Heart left ventricle (tissue), 13 donors: Measurements from ENCODE around the gene QKI.

ENCODE experiments used
- POLR2A ChIP-seq, 2 donors: fragments of 450-650 bp; IDR thresholded peaks; one replicate each; pipeline ENCODE4 v1.6.1; 2017; ENCODE audit warnings: antibody characterized with exemption in 2 of 2, mild to moderate bottlenecking in 2 of 2, moderate library complexity in 2 of 2
- TF ChIP-seq, protein P1 (sequence below), 12 donors: fragments of 200-600 bp; sonication (generic) in 4 of 12; IDR thresholded peaks; one replicate each; pipeline versions ENCODE4 v1.5.0 to v1.8.0; 2018 to 2022; ENCODE audit warnings: antibody characterized with exemption in 12 of 12, mild to moderate bottlenecking in 5 of 12
- donor health status: ischemic (EF 13 %, LVEDD 7.1; RV severe dilation, severe dysfunction).
- donor health status: DM: no; HTN: yes; CAD: no.
- donor health status: DM: no; HTN: no; CAD: no.
- donor health status: ischemic (EF 25% LVEDD 6.9; RV normal size, moderate dysfunction).
- donor health status: ischemic (EF 25% LVEDD 5.7; RV mildly dilated, moderate dysfunction).
- donor health status: ischemic (EF 35%, LVEDD 5.7; RV mildly dilated, moderate dysfunction).
- donor health status: nonischemic (EF 11% LVEDD 7.7; RV severe dilation, severe dysfunction).
- donor health status: DM: yes; HTN: yes; CAD: no.
- donor health status: PGD.
- donor health status: ischemic (EF 29% LVEDD 5.4; RV normal size, mild dysfunction).
- donor health status: nonischemic (EF 23%, LVEDD 6.1; RV moderate dilation, normal function).

DNA sequence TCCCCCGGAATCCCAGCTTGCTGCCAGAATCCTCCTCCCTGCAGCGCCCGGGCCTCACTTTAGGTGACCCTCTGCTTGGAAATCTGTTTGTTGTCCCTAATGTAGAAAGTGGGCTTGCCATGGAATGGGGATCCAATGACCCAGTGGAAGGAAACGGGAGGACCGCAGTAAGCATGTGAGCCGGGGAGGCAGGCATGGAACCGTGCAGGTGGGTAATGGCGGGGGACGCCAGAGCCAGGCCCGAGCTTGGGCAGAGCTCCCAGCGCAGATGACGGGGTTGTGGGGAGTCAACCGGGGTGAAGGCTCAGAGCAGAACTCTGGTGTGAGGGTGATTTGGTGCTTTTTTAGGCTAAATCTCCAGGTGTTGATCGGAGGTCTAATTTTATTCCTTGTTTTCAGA, 188.3 kb downstream of the QKI start:
- TF ChIP-seq, protein P1, sequence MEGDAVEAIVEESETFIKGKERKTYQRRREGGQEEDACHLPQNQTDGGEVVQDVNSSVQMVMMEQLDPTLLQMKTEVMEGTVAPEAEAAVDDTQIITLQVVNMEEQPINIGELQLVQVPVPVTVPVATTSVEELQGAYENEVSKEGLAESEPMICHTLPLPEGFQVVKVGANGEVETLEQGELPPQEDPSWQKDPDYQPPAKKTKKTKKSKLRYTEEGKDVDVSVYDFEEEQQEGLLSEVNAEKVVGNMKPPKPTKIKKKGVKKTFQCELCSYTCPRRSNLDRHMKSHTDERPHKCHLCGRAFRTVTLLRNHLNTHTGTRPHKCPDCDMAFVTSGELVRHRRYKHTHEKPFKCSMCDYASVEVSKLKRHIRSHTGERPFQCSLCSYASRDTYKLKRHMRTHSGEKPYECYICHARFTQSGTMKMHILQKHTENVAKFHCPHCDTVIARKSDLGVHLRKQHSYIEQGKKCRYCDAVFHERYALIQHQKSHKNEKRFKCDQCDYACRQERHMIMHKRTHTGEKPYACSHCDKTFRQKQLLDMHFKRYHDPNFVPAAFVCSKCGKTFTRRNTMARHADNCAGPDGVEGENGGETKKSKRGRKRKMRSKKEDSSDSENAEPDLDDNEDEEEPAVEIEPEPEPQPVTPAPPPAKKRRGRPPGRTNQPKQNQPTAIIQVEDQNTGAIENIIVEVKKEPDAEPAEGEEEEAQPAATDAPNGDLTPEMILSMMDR (IDR thresholded peaks at IDR 0.05) = no peak
- TF ChIP-seq POLR2A (IDR thresholded peaks at IDR 0.05) = no peak
